Tibial nerve (tissue), 4 donors: Measurements from ENCODE around the gene GOPC. TPM values are rescaled to one million over a fixed set of nuclear protein-coding genes. Genes with fewer than 3 reads are reported as not detected.

ENCODE experiments used
- DNase-seq, 2 donors: peaks; one replicate each; pipeline ENCODE4 v3.0.0-alpha.2; 2019; ENCODE audit warnings: low spot score in 2 of 2
- H3K27ac ChIP-seq, 4 donors: fragments of 200-600 bp; sonication (generic) in 3 of 4; one replicate each; pipeline ENCODE4 v1.5.1; 2017 to 2019; ENCODE audit warnings: mild to moderate bottlenecking in 1 of 4
- H3K27me3 ChIP-seq, 2 donors: fragments of 200-600 bp; sonication (generic) in 1 of 2; one replicate each; pipeline versions ENCODE4 v1.5.1 to v1.6.0; 2017 to 2019
- H3K36me3 ChIP-seq, 3 donors: fragments of 200-600 bp; sonication (generic); one replicate each; pipeline ENCODE4 v1.5.1; 2018 to 2019
- H3K4me1 ChIP-seq, 4 donors: fragments of 200-600 bp; sonication (generic) in 3 of 4; one replicate each; pipeline ENCODE4 v1.5.1; 2017 to 2019
- H3K4me3 ChIP-seq, 4 donors: fragments of 200-600 bp; sonication (generic) in 3 of 4; one replicate each; pipeline ENCODE4 v1.5.1; 2017 to 2019; ENCODE audit warnings: mild to moderate bottlenecking in 1 of 4, moderate library complexity in 1 of 4
- H3K9me3 ChIP-seq, 4 donors: fragments of 200-600 bp; sonication (generic) in 3 of 4; one replicate each; pipeline ENCODE4 v1.5.1; 2017 to 2019
- EP300 ChIP-seq, 2 donors: sonication (generic); formaldehyde crosslinking; IDR thresholded peaks; one replicate each; pipeline ENCODE4 v1.6.1; 2017; ENCODE audit warnings: antibody characterized with exemption in 2 of 2, mild to moderate bottlenecking in 1 of 2
- POLR2A ChIP-seq, 2 donors: fragments of 450-650 bp; IDR thresholded peaks; one replicate each; pipeline ENCODE4 v1.6.1; 2017; ENCODE audit warnings: antibody characterized with exemption in 2 of 2, mild to moderate bottlenecking in 2 of 2, moderate library complexity in 2 of 2
- WGBS, 2 donors: methylation state at CpG; one replicate each; pipeline ENCODE4 v1.1.5; 2018; 5-methylcytosine and 5-hydroxymethylcytosine counted together
- total RNA-seq, 4 donors: library from RNA; depleted of rRNA; stranded (reverse); fragments of >200 nt; gene quantifications; one replicate each; pipeline ENCODE4 v1.1.0, GENCODE V29; 2016
- TF ChIP-seq, protein P1 (sequence below), 5 experiments: fragments of 200-600 bp in 3 of 5; fragments of 450-650 bp in 2 of 5; sonication (generic) in 3 of 5; IDR thresholded peaks; one replicate each; pipeline ENCODE4 v1.5.1; 2016 to 2019; ENCODE audit warnings: antibody characterized with exemption in 5 of 5, mild to moderate bottlenecking in 3 of 5, moderate library complexity in 2 of 5

Gene GOPC
- total RNA-seq, 4 donors from 2014 or later, result 25.5 to 34.1 (median 31.0) TPM

DNA sequence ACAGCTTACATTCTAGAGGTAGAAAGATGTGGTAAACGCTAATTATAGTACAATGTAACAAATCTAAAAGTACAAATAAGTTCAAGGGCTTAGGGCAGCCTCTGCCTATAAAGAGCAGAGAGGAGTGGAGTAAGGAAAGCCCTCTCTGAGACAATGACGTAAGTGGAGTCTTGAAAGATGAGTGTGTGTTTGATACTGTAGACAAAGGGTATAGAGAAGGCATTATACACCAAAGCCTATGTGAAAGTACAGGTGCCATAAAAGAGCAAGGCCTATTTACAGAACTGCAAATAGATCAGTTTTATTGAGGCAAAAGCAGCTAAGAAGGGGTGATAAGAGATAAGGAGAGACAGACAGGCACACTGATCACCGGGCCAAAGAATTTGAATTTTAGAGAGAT, 10.9 kb downstream of the GOPC start:
- Histone ChIP-seq H3K4me1 (peaks cover 0 to 2% (median 0%) of the 10 kb centered on the region in 4 donors), H3K36me3 (peaks cover 0 to 42% (median 0%) of the 10 kb centered on the region in 3 donors), H3K4me3 (no peak overlapping the region), H3K9me3 (no peaks in the 10 kb centered on the region), H3K27ac (no peak overlapping the region), H3K27me3 (no peaks in the 10 kb centered on the region)
- WGBS, 2 donors, result 90 to 93% methylated on average over 3 of the region's 3 CpGs
- no peak for DNase-seq
- TF ChIP-seq EP300 (IDR thresholded peaks at IDR 0.05), result no peak

DNA sequence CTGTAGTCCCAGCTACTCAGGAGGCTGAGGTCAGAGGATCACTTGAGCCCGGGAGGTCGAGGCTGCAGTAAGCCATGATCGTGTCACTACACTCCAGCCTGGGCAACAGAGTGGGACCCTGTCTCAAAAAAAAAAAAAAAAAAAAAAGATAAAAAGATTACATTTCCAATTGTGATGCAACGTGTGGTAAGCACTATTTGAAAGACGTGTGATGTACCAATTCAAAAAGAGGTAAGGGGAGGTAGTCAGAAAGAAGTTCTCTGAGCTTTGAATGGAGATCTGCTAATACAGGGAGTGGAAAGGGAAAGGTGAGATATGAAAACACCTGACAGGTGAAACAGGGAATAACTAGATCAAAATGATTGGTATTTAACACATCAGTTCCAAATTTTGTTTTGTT, 11.9 kb downstream of the GOPC start:
- Histone ChIP-seq H3K27ac (no peak overlapping the region), H3K4me3 (no peak overlapping the region), H3K4me1 (peaks cover 0 to 2% (median 0%) of the 10 kb centered on the region in 4 donors), H3K9me3 (no peaks in the 10 kb centered on the region), H3K36me3 (peaks cover 0 to 40% (median 0%) of the 10 kb centered on the region in 3 donors), H3K27me3 (no peaks in the 10 kb centered on the region)
- TF ChIP-seq, protein P1, sequence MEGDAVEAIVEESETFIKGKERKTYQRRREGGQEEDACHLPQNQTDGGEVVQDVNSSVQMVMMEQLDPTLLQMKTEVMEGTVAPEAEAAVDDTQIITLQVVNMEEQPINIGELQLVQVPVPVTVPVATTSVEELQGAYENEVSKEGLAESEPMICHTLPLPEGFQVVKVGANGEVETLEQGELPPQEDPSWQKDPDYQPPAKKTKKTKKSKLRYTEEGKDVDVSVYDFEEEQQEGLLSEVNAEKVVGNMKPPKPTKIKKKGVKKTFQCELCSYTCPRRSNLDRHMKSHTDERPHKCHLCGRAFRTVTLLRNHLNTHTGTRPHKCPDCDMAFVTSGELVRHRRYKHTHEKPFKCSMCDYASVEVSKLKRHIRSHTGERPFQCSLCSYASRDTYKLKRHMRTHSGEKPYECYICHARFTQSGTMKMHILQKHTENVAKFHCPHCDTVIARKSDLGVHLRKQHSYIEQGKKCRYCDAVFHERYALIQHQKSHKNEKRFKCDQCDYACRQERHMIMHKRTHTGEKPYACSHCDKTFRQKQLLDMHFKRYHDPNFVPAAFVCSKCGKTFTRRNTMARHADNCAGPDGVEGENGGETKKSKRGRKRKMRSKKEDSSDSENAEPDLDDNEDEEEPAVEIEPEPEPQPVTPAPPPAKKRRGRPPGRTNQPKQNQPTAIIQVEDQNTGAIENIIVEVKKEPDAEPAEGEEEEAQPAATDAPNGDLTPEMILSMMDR (IDR thresholded peaks at IDR 0.05), result no peak
- TF ChIP-seq POLR2A (IDR thresholded peaks at IDR 0.05) (no peak), EP300 (IDR thresholded peaks at IDR 0.05) (no peak)
- DNase-seq, result no peak
- 90 to 94% methylated on average over 5 of the region's 5 CpGs for WGBS, 2 donors

DNA sequence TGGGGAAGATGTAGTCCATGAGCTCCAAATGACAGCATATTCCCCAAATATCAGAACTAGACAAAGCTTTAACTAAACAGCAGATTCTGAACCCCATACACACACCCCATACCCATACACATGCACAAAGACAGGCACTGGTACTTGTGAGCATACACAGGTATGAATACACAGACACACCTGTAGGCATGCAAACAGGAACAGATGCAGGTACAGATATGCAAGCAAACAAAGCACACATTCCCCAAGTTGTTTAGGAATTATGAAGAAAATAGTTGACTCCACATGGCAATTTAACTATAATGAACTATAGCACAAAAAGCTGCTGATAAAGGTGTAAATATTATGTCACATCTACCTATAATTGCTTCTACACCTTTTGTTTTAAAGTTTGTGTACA, 16.7 kb downstream of the GOPC start:
- Histone ChIP-seq H3K9me3 (peaks cover 0 to 8% (median 0%) of the 10 kb centered on the region in 4 donors), H3K27me3 (no peaks in the 10 kb centered on the region), H3K27ac (no peak overlapping the region), H3K36me3 (peaks cover 0 to 52% (median 0%) of the 10 kb centered on the region in 3 donors), H3K4me1 (peaks cover 0 to 2% (median 0%) of the 10 kb centered on the region in 4 donors), H3K4me3 (no peak overlapping the region)
- no peak for TF ChIP-seq EP300 (IDR thresholded peaks at IDR 0.05)
- no peak for TF ChIP-seq POLR2A (IDR thresholded peaks at IDR 0.05)
- TF ChIP-seq, protein P1 (IDR thresholded peaks at IDR 0.05), result no peak
- no peak for DNase-seq

DNA sequence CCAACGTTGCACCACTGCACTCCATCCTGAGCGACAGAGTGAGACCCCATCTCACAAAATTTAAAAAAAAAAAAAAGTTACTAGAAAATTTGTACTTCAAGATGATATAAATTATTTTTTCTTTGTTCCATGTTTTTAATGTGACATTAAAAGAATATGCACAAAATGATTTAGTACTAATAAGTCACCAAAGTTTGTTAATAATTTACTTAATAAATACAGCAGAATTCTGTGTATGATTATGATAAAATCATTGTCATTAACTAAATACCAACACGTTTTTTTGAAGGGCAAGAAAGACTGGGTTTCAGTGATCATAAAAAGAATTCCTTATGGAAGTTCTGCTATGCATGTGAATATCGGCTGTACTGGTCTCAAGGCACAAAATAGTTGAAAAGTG, 28.1 kb downstream of the GOPC start:
- H3K4me3 ChIP-seq, result no peak overlapping the region
- peaks cover 0 to 35% (median 0%) of the 10 kb centered on the region in 3 donors for H3K36me3 ChIP-seq
- no peaks in the 10 kb centered on the region for H3K27me3 ChIP-seq
- H3K27ac ChIP-seq, result no peak overlapping the region
- 89 to 91% methylated on average over 4 of the region's 4 CpGs for WGBS, 2 donors
- H3K9me3 ChIP-seq, result no peaks in the 10 kb centered on the region
- TF ChIP-seq EP300 (IDR thresholded peaks at IDR 0.05) (no peak), POLR2A (IDR thresholded peaks at IDR 0.05) (no peak)
- TF ChIP-seq, protein P1 (IDR thresholded peaks at IDR 0.05), result no peak
- no peak for DNase-seq
- peaks cover 0 to 5% (median 0%) of the 10 kb centered on the region in 4 donors for H3K4me1 ChIP-seq

DNA sequence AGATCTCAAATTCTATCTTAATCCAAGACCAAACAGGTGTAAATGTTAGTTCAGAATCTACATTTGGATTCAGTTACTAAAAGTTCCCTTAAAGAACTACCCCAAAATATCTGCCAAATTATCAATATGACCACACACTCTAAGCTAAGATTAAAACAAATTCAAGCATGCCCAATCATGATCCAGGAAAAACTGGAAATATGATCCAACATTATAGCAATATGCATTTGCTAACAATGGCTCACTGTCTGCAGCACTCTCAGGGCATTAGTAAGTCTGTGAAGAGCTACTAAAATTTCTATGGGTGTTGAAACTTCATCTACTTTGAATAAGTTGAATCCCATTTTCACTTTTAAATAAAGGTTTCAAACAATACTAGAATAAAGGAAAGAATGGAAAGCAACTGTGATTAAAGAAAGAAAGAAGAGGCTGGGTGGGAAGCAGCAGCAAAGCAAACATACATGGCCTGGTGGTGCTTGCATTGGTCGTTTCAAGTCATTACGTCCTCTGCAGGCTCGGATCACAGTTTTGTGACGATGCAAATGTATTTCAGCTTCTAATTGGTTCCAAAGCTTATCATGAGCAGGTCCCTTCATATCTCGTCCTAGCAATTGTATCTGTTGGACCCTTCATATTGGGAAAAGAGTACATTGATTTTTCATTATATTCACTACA, 29.2 kb downstream of the GOPC start:
- Histone ChIP-seq H3K4me1 (peaks cover 0 to 3% (median 0%) of the 10 kb centered on the region in 4 donors), H3K27ac (no peak overlapping the region), H3K9me3 (no peaks in the 10 kb centered on the region), H3K4me3 (no peak overlapping the region), H3K27me3 (no peaks in the 10 kb centered on the region), H3K36me3 (peaks cover 0 to 43% (median 0%) of the 10 kb centered on the region in 3 donors)
- 64 to 77% methylated on average over 5 of the region's 5 CpGs for WGBS, 2 donors
- TF ChIP-seq, protein P1 (IDR thresholded peaks at IDR 0.05), result no peak
- TF ChIP-seq EP300 (IDR thresholded peaks at IDR 0.05) (no peak), POLR2A (IDR thresholded peaks at IDR 0.05) (no peak)
- no peak for DNase-seq
